Keratinocyte (primary cell): ENCODE measurements around the gene RTCB. TPM values are rescaled to one million over a fixed set of nuclear protein-coding genes. Genes with fewer than 3 reads are reported as not detected.

Experiments used
- DNase-seq: peaks from one replicate; pipeline ENCODE4 v3.0.0-alpha.2; 2011; ENCODE audit warnings: low read depth, missing footprints, low spot score
- FAIRE-seq: peaks from 2 replicates; lab custom pipeline; 2011; peaks lifted over from hg19 to GRCh38; lab: Jason Lieb, UNC
- H2AFZ ChIP-seq: 2 replicates; pipeline ENCODE4 v1.6.0; 2012; ENCODE audit warnings: low read length, control low read depth, inconsistent platforms; ENCODE audit not compliant: control insufficient read depth
- H3K27ac ChIP-seq: 2 replicates; pipeline ENCODE4 v1.5.1; 2011; ENCODE audit warnings: low read length; ENCODE audit not compliant: control insufficient read depth, insufficient read depth
- H3K27me3 ChIP-seq: 3 replicates; pipeline ENCODE4 v1.6.0; 2011; ENCODE audit warnings: low read length; ENCODE audit not compliant: control insufficient read depth, insufficient read depth; ENCODE audit errors: extremely low read depth
- H3K36me3 ChIP-seq, 2 experiments: 2 replicates in 1 of 2; 3 replicates in 1 of 2; pipeline ENCODE4 v1.5.1; 2011; ENCODE audit warnings: low read length in 2 of 2, mild to moderate bottlenecking in 1 of 2; ENCODE audit not compliant: control insufficient read depth in 2 of 2, insufficient read depth in 2 of 2; ENCODE audit errors: extremely low read depth in 1 of 2
- H3K4me1 ChIP-seq: 3 replicates; pipeline ENCODE4 v1.5.1; 2011; ENCODE audit warnings: low read length; ENCODE audit not compliant: control insufficient read depth, insufficient read depth; ENCODE audit errors: extremely low read depth
- H3K4me2 ChIP-seq: 3 replicates; pipeline ENCODE4 v1.6.0; 2011; ENCODE audit warnings: low read depth, low read length; ENCODE audit not compliant: control insufficient read depth, insufficient read depth; ENCODE audit errors: extremely low read depth
- H3K4me3 ChIP-seq, 3 experiments: fragments of 200-600 bp in 1 of 3; sonication (generic) in 1 of 3; 2 replicates in 2 of 3; 3 replicates in 1 of 3; pipeline ENCODE4 v1.5.1; 2011 to 2016; ENCODE audit warnings: low read length in 3 of 3, mild to moderate bottlenecking in 3 of 3, control low read depth in 2 of 3, inconsistent platforms in 1 of 3, low read depth in 1 of 3, mixed read lengths in 1 of 3, mixed run types in 1 of 3, moderate library complexity in 1 of 3; ENCODE audit not compliant: control insufficient read depth in 2 of 3, insufficient read depth in 2 of 3; ENCODE audit errors: extremely low read depth in 1 of 3
- H3K79me2 ChIP-seq: 2 replicates; pipeline ENCODE4 v1.6.0; 2012; ENCODE audit warnings: low read length; ENCODE audit not compliant: control insufficient read depth, insufficient read depth
- H3K9ac ChIP-seq: 3 replicates; pipeline ENCODE4 v1.6.0; 2011; ENCODE audit warnings: low read length; ENCODE audit not compliant: control insufficient read depth, insufficient read depth; ENCODE audit errors: extremely low read depth
- H3K9me1 ChIP-seq: 3 replicates; pipeline ENCODE4 v1.6.0; 2011; ENCODE audit warnings: low read length; ENCODE audit not compliant: control insufficient read depth, insufficient read depth; ENCODE audit errors: extremely low read depth
- H3K9me3 ChIP-seq: 2 replicates; pipeline ENCODE4 v1.5.1; 2012; ENCODE audit warnings: low read depth, low read length; ENCODE audit not compliant: control insufficient read depth
- H4K20me1 ChIP-seq: 3 replicates; pipeline ENCODE4 v1.6.0; 2011; ENCODE audit warnings: low read length; ENCODE audit not compliant: control insufficient read depth, insufficient read depth; ENCODE audit errors: extremely low read depth
- EZH2 ChIP-seq: IDR thresholded peaks from one replicate; pipeline ENCODE4 v1.6.1; 2012; ENCODE audit warnings: inconsistent platforms, mild to moderate bottlenecking, low read length, moderate library complexity
- dilution Hi-C: fragments of 300-500 bp; cut with MboI; formaldehyde crosslinking; loops from one replicate; pipeline ENCODE4 v1.7.0; 2020; ENCODE audit warnings: low sequenced_read_pairs; ENCODE audit not compliant: extremely low pct_ligation_motif_present
- polyA plus RNA-seq, 5 experiments: library from polyadenylated mRNA; depleted of rRNA in 3 of 5; stranded (reverse) in 3 of 5; stranded (forward) in 1 of 5; unstranded in 1 of 5; fragments of >200 nt; gene quantifications; 1 replicate in 1 of 5; 2 replicates in 3 of 5; 3 replicates in 1 of 5; pipeline versions ENCODE4 v1.2.1 to v1.2.3, GENCODE V29; 2011 to 2012; ENCODE audit warnings: missing spikeins in 2 of 5, low read depth in 1 of 5, low replicate concordance in 1 of 5
- TF ChIP-seq, protein P1 (sequence below), 3 experiments: IDR thresholded peaks in 1 of 3; conservative IDR thresholded peaks in 1 of 3; optimal IDR thresholded peaks in 1 of 3; 2 replicates in 2 of 3; 3 replicates in 1 of 3; pipeline versions ENCODE3 to v1.5.1; 2011; ENCODE audit warnings: low read length in 3 of 3, mild to moderate bottlenecking in 3 of 3, moderate library complexity in 2 of 3, control low read depth in 1 of 3, inconsistent platforms in 1 of 3; ENCODE audit not compliant: insufficient read depth in 2 of 3; ENCODE audit errors: extremely low read depth in 1 of 3

The RTCB gene
- polyA plus RNA-seq, 1 donor (not counting 4 experiments of a cell fraction or from before 2014, with no cell fraction given) = 143 TPM

DNA sequence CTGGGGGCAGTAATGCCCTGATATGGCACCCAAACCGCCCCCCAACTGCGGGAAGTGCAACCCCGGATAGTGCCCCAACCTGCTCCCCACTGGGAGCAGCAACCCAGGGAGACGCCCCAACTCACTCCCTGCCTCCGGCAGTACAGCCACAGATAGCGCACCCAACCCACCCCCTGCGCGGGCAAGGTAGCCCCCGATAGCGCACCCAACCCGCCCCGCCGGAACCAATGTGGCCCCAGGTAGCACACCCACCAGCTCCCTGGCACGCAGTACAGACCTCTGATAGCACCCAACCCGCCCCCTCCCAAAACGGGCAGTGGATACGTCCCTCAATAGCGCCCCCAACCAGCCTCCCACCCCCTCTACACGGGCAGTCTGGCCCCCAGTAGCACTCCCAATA, 58.2 kb downstream of the RTCB start:
- Histone ChIP-seq H4K20me1 (no peaks in the 10 kb centered on the region), H3K79me2 (no peaks in the 10 kb centered on the region), H2AFZ (no peak overlapping the region), H3K4me3 (no peak overlapping the region), H3K9me1 (no peaks in the 10 kb centered on the region), H3K36me3 (no peaks in the 10 kb centered on the region), H3K4me1 (no peaks in the 10 kb centered on the region), H3K9me3 (no peaks in the 10 kb centered on the region), H3K27ac (no peak overlapping the region), H3K27me3 (no peaks in the 10 kb centered on the region), H3K9ac (no peak overlapping the region), H3K4me2 (no peak overlapping the region)
- TF ChIP-seq, protein P1, sequence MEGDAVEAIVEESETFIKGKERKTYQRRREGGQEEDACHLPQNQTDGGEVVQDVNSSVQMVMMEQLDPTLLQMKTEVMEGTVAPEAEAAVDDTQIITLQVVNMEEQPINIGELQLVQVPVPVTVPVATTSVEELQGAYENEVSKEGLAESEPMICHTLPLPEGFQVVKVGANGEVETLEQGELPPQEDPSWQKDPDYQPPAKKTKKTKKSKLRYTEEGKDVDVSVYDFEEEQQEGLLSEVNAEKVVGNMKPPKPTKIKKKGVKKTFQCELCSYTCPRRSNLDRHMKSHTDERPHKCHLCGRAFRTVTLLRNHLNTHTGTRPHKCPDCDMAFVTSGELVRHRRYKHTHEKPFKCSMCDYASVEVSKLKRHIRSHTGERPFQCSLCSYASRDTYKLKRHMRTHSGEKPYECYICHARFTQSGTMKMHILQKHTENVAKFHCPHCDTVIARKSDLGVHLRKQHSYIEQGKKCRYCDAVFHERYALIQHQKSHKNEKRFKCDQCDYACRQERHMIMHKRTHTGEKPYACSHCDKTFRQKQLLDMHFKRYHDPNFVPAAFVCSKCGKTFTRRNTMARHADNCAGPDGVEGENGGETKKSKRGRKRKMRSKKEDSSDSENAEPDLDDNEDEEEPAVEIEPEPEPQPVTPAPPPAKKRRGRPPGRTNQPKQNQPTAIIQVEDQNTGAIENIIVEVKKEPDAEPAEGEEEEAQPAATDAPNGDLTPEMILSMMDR (optimal IDR thresholded peaks at IDR 0.05 in 1 of 3, IDR thresholded peaks at IDR 0.05 in 1 of 3, conservative IDR thresholded peaks at IDR 0.05 in 1 of 3; ENCODE audit: extremely low read depth in 1 of 3, insufficient read depth in 2 of 3, low read length in 3 of 3) = no peak
- TF ChIP-seq EZH2 = no peak
- FAIRE-seq (no peak), DNase-seq (no peak)
- dilution Hi-C loops = no loop called here

DNA sequence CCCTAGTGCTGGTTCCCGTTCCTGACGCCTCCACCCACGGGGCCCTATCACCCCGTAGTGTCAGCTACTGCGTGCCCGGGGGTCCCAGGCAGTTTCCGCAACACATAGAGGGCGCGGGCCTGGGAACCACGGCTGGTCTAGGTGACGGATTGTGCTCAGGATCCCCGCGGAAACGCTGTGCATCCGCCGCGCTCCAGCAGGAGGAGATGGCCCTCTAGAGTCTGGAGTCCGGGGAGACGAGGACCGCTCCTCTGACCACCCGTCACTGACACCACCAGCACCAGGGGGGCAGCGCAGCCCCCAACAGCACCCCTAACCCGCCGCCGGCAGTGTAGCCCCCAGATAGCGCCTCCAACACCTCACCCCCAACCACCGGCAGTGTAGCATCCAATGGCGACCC, 58.8 kb downstream of the RTCB start:
- no peak for DNase-seq
- Histone ChIP-seq H3K4me2 (no peak overlapping the region), H4K20me1 (no peaks in the 10 kb centered on the region), H3K79me2 (no peaks in the 10 kb centered on the region), H3K4me3 (no peak overlapping the region), H3K9me1 (no peaks in the 10 kb centered on the region), H3K36me3 (no peaks in the 10 kb centered on the region), H3K27me3 (no peaks in the 10 kb centered on the region), H3K4me1 (no peaks in the 10 kb centered on the region), H2AFZ (no peak overlapping the region), H3K9me3 (no peaks in the 10 kb centered on the region), H3K9ac (no peak overlapping the region), H3K27ac (no peak overlapping the region)
- no peak for FAIRE-seq
- dilution Hi-C loops = no loop called here
- TF ChIP-seq, protein P1 (optimal IDR thresholded peaks at IDR 0.05 in 1 of 3, IDR thresholded peaks at IDR 0.05 in 1 of 3, conservative IDR thresholded peaks at IDR 0.05 in 1 of 3; ENCODE audit: extremely low read depth in 1 of 3, insufficient read depth in 2 of 3, low read length in 3 of 3) = no peak
- no peak for TF ChIP-seq EZH2
